CD4-positive, alpha-beta T cell treated with Interleukin-2 at 100 ng/mL for 4 hours (primary cell): ENCODE measurements around the gene CACNA2D2.

ENCODE experiments used
- DNase-seq: peaks from one replicate; pipeline ENCODE4 v3.0.0-alpha.2; 2020; ENCODE audit warnings: low spot score

Gene CACNA2D2

DNA sequence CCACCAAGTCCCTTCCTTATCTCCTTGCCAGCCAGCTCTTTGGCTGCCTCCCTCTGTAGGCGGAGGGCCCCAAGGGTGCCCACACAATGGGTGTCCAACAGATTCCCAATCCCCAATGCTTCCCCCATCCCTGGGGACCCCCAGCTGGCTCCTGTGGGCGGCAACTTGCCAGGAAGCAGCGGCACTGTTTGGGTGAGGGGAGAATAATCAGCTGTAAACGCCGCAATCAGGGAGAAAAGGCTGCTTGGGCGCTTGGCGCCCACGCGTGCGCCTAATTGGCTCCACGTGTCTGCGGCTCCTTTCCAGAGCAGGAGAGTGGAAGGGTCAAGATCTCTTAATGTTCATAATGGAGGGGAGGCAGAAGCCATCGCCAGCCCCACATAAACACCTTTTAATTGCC is 76.2 kb downstream of the CACNA2D2 start:
- no peak for DNase-seq

DNA sequence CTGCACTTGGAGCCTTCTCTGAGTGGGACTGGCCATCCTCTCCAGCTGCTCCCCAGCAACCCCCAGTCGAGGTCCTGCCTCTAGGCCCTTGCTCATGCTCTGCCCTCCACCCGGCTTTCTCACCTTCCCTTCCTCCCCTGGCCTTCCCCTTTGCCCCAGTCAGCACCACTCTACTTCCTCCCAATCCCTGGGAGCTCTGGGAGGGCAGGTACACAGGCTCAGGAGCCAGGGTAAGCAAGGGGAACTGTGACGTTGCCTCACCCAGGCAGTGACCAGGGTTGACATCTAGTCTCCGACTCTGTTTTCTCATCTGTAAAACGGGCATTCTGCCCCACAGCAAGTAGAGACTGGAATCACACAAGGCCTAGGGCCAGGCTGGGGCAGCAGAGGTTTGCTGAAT is 77.5 kb downstream of the CACNA2D2 start:
- no peak for DNase-seq

DNA sequence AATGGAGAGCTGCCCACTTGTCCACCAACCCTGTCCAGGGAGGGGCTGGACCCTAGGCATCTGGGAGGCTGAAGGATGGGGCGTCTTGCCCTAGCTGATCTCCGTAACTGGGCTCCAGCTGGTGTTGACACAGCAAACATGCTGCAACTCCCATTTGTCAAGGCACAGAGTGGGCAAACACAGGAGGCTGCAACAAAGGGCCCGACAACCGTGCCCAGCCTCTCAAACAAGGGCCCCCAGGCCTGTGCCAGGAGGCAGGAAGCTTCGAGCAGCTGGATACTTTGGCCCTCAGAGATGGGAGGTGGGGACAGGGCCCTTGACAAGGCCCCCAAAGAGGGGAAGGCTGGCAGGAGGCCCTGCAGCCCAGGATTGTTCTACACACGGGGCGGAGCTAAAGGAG is 79.9 kb downstream of the CACNA2D2 start:
- DNase-seq, result no peak

DNA sequence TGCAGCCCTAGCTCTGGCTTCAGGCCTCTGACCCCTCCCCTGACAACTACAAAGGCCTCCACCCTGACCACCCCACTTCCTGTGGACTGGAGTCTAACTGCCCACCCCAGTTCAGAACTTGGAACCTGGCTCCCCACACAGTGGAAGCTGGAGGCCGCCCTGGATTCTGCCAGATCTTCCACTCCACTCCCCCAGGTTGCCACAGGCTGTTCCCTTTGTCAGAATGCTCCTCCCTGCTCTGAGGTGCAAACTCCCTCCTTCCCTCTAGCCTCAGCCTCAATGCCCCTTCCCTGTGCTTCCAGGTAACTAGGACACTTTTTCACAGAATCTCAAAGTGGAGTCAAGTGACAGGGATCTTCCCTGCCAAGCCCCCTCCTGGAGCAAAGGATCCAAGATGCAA is 81.3 kb downstream of the CACNA2D2 start:
- no peak for DNase-seq

DNA sequence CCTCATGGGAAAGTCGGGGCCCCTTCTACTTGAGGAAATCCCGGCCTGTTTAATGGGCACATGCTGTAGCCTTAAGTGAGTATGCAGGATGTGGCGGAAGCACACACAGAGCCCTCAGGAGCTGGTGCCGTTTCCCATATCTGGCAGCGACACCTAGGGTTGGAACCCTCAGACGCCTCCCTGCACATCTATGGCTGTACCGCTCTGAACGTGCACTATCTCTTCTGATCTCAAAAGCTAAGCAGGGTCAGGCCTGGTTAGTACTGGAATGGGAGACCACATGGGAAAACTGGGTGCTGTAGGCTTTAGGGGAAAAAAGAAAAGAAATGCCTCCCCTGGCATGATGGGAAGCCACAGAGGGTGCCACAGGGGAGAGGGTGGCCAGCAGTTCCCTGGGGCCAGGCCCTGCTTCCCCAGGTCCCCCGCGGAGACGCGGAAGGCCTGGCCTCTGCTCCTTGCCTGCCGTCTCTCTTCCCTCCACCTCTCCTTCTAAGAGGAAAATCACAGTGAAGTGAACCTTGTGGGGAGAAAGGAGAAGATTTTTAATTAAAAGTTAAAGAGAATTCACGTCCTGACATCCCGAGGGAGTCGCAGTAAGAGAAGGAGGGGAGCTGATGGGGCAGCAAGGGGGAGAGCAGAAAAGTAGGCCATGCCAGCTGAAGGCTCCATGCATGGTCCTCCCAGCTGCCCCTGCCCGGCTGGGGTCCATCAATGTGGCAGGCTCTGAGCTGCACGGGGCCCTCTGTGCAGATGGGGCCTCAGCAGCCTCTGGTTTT is 83.7 kb downstream of the CACNA2D2 start:
- no peak for DNase-seq

DNA sequence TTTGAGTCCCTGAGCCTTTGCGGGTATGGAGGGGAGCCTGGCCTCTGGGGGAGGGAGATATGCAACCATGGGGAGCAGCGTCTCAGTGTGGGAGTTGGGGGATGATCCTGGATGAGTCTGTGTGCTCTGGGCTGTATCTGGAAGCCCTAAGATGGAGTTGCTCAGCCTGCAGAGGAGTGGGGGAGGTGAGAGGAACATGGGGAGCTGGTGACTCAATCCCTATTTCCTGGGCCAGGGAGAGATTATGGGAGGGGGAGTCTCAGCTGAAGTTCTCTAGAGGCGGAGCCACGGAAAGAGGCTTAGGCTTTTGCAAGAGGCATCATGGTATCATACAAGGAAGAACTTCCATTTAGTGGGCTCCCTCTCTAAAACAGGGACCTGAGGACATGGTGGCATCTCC is 84.6 kb downstream of the CACNA2D2 start:
- DNase-seq, result no peak

DNA sequence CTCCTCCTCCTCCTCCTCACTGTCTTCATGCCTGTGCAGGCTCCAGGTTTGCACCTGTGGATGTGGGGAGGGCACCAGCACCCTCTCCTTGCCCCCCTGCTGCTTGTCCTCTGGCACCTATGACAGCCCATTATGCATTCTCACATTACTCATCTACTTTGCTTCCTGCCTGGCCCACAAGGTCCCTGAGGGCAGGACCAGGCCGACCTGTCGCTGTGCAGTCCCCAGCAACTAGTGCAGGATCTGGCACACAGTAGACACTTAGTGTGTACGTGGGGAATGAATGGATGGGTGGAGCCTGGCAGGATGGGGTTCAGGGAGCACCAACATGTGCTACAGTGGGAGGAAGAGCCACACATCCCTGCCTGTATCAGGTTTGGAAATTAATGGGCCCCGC is 85.8 kb downstream of the CACNA2D2 start:
- no peak for DNase-seq

DNA sequence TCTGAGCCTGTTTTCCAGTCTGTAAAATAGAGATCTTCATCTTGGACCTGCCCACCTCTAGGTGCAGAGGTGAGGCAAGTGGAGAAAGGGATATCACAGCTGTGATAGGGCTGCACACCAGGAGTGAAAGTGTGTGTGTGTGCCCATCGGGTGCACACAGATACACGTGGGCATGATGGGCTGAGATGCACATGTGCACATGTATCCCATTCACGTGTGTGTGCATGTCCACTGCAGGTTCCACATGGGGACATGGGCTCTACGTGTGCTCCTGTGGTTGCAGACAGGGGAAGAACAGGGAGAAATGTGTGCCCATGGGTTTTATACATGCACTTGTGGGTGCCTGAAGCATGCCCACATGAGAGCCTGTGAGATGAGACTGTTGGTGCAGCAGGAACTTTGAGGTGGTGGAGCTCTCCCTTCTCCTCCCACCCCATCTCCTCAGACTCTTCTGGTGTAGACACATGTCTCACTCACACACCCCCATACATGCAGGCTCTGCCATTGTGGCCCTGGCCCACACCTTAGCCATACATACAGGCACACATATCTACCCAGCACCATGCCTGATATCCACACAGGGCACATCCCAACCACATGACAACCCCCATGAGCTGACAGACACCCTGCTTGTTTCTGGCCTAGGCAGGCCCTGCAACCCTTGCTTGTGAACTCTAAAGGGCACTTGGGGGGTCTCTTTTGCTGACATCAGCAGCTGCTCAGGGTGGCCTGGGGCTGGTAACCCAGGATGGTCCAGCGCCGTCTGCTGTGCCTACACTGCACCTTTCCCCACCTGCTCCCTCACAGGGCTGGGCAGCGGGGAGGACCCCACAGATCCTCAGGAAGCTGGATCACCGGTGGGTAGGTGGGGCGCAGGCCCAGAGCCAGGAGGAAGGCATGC is 86.4 kb downstream of the CACNA2D2 start:
- no peak for DNase-seq

DNA sequence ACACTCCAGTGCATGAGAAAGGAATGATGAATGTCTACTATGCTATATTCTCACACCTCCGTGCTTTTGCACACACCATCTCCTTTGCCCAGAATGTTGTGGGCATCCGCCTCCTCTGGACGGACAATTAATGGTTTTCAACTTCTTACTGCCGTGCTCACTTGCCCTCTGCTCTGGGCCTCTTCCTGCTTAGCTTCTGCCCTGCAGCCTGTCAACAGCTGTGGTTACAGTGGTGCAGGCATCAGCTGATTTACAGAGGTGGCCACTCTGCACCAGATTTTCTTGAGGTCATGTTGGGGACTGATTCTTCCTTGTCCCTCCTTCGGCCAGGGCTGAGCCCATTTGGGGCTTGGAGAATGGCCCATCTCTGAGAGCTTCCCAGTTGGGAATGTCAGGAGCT is 87.6 kb downstream of the CACNA2D2 start:
- no peak for DNase-seq

DNA sequence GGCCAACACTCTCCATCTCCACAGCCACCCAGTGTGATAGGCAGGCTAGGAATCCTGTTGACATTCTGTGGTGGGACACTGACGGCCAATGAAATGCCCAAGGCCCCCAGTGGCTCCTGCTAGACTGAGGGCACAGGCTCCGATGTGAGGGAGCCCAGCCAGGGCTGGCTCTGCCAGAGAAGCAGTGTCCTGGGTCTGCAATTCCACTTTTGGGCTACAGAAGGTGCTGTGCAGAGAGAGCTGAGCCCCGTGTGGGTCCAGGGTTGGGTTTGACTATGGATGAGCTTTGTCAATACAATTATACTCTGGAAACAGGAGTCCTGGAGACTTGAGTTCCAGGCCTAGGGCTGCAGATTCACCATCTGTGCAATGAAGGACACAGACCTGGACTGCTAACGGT is 88.4 kb downstream of the CACNA2D2 start:
- DNase-seq, result no peak

DNA sequence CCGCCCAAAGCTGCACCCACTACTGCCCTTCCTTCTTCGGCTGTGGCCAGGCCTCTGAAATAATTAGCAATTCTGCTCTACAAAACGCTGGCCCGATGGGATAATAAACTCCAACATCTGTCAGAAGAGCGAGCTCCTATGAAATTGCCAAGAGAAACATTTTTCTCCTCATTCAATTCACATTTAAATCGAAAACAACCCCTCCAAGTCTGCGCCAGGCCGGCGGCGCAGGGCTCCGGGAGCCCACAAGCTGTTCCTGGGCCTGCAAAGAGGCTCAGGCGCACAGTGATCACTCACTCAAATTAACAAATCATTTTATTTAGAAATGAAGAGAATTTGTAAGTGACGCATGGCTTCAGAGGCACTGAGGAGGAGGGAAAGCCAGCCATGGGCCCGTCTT is 88.8 kb downstream of the CACNA2D2 start:
- DNase-seq, result no peak

DNA sequence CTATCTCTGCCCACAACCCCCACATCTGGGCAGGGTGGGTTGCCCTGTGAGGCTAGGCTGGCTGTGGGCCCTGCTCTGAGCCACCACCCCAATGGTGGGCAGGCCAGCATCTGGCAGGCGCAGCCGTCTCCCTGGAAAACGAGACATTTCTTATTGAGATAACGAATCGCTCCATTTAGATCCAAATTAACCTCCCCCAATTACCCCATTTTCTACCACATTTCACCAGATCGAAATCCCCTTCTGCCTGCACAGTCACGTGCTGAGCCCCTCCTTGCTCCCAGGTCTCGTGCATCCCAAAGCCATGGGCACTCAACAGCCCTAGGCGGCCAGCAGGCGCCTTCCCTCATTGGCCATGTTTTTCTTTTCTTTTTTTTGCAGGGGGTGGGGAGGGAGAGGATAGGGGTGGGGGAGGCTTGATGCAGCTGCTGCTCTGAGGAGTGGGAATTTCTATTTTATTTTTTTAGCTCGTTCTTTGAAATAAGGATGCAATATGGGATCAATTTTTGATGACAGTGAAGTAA is 91.1 kb downstream of the CACNA2D2 start:
- no peak for DNase-seq

DNA sequence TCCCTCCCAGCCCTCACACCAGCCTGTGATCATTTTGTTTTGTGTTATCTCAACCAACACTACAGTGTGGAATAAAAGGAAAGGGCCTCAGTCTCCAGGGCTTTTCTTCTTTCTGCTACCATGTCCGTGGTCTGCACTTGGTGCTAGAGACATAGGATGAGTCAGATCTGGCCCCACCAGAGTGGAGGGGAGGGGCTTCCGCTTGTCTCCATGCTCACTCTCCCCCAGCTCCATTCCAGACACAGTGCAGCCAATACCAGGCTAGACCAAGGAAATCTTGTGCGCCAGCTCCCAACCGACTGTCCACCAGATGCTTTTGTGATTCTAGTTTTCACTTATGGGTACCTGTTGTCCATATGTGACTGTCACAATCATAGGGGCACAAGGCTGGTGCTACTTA is 92.2 kb downstream of the CACNA2D2 start:
- no peak for DNase-seq

DNA sequence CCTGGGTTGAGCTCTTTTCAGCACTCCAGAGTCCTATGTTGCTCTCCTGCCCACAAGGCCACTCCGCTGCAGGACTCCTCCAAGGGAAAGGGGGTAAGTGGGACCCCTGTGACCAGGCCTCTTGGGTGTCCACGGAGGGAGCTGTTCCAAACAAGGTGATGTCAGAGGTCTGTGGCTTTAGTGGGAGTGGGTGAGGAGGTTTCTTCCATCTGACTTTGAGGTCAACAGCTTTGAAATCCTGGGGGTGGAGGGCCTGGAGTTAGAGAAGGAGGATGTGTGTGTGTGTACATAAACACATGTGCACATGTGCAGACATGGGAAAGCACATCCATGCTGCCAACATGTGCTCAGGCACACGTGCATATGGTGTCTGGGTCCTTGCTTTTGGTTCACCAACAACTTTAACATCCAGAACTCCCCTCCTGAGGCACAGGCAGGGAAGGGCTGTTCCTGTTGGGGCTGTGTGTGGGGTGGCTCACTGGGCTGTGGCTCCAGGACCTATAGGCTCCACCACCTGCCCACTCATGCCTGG is 92.8 kb downstream of the CACNA2D2 start:
- no peak for DNase-seq

DNA sequence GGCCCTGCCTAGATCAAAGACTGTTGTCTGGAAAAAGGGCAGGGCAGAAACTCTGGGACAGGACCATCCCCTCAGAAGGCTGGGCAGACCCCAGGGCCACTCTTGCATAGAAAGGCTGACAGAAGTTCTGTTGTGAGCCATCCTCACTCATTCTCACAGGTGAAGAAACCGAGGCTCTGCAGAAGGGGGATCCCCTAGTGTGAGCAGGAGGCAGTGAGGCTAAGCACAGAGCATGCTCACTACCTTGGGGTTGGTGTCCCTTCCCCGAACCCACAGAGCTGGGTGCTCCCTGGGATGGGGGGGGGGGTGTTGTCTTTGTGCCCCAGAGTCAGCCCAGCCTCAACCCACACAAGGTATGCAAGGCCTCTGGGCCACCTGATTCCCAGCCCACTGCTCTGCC is 93.2 kb downstream of the CACNA2D2 start:
- DNase-seq, result no peak

DNA sequence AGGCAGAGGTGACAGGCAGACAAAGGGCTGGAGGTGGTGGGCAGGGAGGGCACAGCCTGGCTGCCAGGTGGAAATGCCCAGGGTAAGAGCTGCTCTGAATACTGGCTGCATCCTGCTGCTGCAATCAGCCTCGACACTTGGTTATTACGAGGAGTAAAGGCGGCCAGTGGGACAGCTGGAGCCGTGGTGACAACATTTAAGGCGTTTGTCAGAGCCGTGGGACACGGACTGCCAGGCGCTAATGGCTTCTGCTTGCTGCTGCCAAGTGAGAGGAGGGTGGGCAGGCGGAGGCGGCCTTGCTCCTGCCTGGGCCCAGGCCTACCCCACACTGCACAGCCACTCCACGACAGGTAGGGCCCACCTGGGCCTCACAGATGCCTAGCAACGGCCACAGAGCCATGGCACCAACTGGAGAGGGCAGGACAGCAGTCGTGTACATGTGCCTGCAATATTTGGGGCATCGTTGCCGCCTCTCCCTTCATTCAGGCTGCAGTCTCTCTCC is 94.9 kb downstream of the CACNA2D2 start:
- DNase-seq, result no peak

DNA sequence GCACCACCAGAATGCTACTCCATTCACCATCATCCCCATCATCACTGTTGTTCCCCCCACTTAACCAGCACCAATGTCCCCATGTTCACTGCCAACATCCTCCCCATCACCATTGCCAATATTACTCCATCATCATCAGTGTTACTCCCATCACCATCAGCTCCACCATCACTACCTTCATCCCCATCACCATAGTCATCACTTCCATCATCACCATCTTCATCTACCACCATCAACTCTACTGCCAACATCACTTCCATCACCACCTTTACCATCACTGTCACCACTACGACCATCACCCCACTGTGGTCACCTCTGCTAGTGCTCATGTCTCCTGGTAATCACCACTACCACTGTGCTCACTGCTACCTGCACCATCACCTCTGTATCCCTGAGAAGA is 96.9 kb downstream of the CACNA2D2 start:
- DNase-seq, result no peak

DNA sequence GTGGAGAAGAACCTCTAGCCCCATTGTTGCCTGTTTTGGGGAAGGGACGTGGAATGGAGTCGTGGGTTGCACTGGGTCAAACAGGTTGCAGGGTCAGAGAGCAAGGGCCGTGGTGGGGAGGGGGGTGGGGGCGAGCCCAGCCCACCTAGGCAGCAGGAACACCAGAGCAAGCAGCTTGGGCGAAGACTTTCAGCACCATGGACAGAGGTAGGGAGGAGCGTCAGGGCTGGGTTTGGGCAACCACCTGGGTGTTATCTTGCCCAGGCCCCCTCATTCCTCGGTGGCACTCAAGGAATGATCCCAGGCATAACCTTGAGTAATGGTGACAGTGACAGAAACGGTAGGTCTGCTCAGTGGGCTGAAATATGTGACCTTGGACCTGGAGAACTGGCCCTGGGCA is 98.2 kb downstream of the CACNA2D2 start:
- DNase-seq, result peak; percentile 9

DNA sequence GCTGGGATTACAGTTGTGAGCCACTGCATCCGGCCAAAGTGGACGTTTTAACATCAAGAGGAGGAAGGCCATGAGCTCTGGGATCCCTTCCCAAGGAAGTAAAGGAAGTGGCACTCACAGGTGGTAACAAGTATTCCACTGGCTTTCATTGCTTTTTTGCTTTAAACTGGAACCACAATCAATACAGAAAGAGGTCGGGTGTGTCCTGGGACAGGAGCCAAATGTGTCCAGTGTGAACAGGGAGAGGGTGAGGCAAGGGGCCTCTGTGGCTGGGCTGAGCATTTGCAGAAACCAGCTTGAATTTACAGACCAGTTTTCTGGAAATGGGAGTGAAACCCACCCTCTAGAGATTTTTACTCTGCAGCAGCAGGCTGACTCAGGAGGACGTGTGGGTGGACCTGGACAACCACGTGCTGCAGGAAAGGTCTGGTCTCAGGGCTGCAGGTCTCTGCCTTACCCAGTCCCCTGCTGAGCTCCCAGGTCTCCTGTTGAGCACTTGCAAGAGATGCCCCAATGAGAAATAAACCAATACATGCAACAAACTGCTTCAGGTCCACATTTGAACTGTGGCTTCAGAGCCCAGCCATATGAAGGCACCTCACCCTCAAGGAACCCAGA is 101.3 kb downstream of the CACNA2D2 start:
- no peak for DNase-seq

DNA sequence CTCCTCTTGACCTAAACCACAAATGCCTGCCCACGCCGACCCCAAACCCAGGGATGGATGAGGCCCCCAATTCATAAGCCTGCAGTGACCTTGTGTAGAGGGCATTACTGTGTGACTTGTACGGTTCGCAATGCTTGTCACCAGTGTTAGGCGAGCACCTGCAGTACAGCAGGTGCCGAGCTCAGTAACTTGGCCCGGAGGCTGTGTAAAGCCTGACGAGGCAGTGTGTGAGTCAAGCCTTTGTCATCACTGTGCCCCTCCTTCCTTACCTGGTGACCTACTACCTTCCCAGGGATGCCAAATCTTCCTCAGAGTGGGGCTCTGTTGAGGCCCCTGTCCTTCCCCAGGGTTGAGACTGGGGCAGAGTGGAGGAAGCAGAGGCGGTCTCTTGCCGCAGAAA is 106.9 kb downstream of the CACNA2D2 start:
- no peak for DNase-seq

DNA sequence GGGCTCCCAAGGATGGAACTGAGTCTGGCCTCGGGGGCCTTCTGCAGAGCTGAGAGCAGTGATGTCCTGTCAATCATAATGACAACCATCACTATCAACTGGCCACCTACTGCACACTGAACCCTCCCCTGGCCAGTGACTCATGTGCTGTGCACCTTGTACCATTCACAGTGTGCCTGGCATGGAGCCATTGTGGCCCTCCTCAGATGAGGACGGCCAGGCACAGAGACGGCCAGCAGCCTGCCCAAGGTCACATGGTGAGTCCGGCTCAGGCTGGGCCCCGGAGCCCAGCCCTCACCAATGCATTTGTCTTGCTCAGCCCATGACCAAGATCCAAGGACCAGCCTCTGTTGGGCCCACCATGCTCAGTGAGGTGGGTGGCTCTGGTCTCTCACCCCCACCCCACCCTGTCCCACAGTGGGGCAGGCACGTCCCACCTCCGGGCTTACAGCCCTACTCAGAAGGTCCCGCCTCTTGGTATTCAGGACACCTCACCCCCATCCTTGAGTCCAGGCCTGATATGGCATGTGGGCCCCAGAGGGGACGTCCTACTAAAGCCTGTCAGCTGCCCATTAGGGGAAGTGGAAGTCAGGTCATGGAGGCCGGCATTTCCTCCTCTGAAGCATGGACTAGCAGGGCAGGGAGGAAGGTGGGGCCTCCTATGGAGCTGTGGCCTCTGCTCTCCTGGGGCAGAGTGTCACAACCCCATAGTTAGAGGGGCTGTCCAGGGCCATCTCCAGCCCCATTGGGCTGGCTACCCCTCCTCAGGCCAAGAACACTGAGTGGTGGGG is 108.2 kb downstream of the CACNA2D2 start:
- DNase-seq, result no peak
